Suprapubic skin (tissue), 4 donors: Measurements from ENCODE around the gene LETM1.

ENCODE experiments used
- CTCF ChIP-seq, 2 donors: fragments of 200-600 bp in 1 of 2; fragments of 450-650 bp in 1 of 2; sonication (generic) in 1 of 2; IDR thresholded peaks; one replicate each; pipeline ENCODE4 v1.5.1; 2016 to 2019; ENCODE audit warnings: antibody characterized with exemption in 2 of 2, mild to moderate bottlenecking in 1 of 2, moderate library complexity in 1 of 2
- EP300 ChIP-seq: sonication (generic); formaldehyde crosslinking; IDR thresholded peaks from one replicate; pipeline ENCODE4 v1.6.1; 2017; ENCODE audit warnings: antibody characterized with exemption
- POLR2A ChIP-seq, 2 donors: fragments of 450-650 bp; IDR thresholded peaks; one replicate each; pipeline ENCODE4 v1.6.1; 2017; ENCODE audit warnings: antibody characterized with exemption in 2 of 2, mild to moderate bottlenecking in 2 of 2, moderate library complexity in 2 of 2
- POLR2AphosphoS5 ChIP-seq, 3 donors: sonication (generic); formaldehyde crosslinking; IDR thresholded peaks; one replicate each; pipeline ENCODE4 v1.6.1; 2017; ENCODE audit warnings: antibody characterized with exemption in 3 of 3

GRCh38 chr4:1839282-1839681, 16.7 kb downstream of the LETM1 start:
- TF ChIP-seq CTCF (IDR thresholded peaks at IDR 0.05) (no peak), POLR2A (IDR thresholded peaks at IDR 0.05) (no peak), POLR2AphosphoS5 (IDR thresholded peaks at IDR 0.05) (no peak), EP300 (no peak)
